Hippocampal formation (tissue), 2 donors: ENCODE results near the gene SERF2.
"Not testable (repeated sequence)": the region's sequence is repeated elsewhere in the genome, so short reads cannot be mapped to it uniquely, and the experiment has no call there.

Source experiments
- DNase-seq, 2 donors: peaks; one replicate each; lab custom pipeline; 2025; lab: John Stamatoyannopoulos, UW

SERF2 gene

GRCh38 chr15:43793647-43794046 is 1.5 kb downstream of the SERF2 start:
- no peak for DNase-seq

GRCh38 chr15:43794269-43795037 is 2.3 kb downstream of the SERF2 start:
- no peak for DNase-seq

GRCh38 chr15:43795197-43795596 is 3.1 kb downstream of the SERF2 start:
- DNase-seq: no peak

GRCh38 chr15:43795997-43796396 is 3.9 kb downstream of the SERF2 start:
- no peak for DNase-seq

- DNase-seq: no peak
Measured at GRCh38 chr15:43796566-43796965, 4.4 kb downstream of the SERF2 start.

GRCh38 chr15:43799209-43799944 is 7.3 kb downstream of the SERF2 start:
- no peak for DNase-seq

GRCh38 chr15:43799945-43800285 is 7.8 kb downstream of the SERF2 start, which contains the start of gene SERINC4:
Gene SERINC4 (minus strand): TSS chr15:43800220. CDS start chr15:43799986, 234 bp downstream.
- DNase-seq: no peak

GRCh38 chr15:43800286-43801141 is 8.4 kb downstream of the SERF2 start, which contains the start of gene HYPK:
Gene HYPK (plus strand): TSS chr15:43800599. CDS start chr15:43800623, 24 bp downstream.
- DNase-seq: peak; percentile 85 to 94

- not testable (repeated sequence) for DNase-seq
Measured at GRCh38 chr15:43802676-43803075, 10.6 kb downstream of the SERF2 start.

- no peak for DNase-seq
Measured at GRCh38 chr15:43808435-43808950, 16.4 kb downstream of the SERF2 start.

GRCh38 chr15:43808960-43809678 is 17.0 kb downstream of the SERF2 start:
- no peak for DNase-seq

- DNase-seq: not testable (repeated sequence)
Measured at GRCh38 chr15:43815064-43815463, 22.9 kb downstream of the SERF2 start.

- no peak for DNase-seq
Measured at GRCh38 chr15:43821505-43821904, 29.4 kb downstream of the SERF2 start.

- peak; percentile 89 to 94 for DNase-seq
Measured at GRCh38 chr15:43824302-43825246, 32.5 kb downstream of the SERF2 start, which contains the start of gene MFAP1. Gene MFAP1 (minus strand): TSS chr15:43824690. CDS start chr15:43824569, 121 bp downstream.

- DNase-seq: not testable (repeated sequence)
Measured at GRCh38 chr15:43825305-43825704, 33.2 kb downstream of the SERF2 start.

GRCh38 chr15:43826029-43826507 is 33.9 kb downstream of the SERF2 start:
- no peak for DNase-seq

- DNase-seq: peak; percentile 9 to 12
Measured at GRCh38 chr15:43826508-43827341, 34.6 kb downstream of the SERF2 start, which contains the start of gene WDR76. Gene WDR76 (plus strand): TSS chr15:43827002. CDS start chr15:43827033, 31 bp downstream.

GRCh38 chr15:43828061-43828657 is 36.0 kb downstream of the SERF2 start:
- no peak for DNase-seq
